IMR-90 (cell line): ENCODE measurements around the gene IRGQ.

Experiments used
- BHLHE40 ChIP-seq: fragments of 150-350 bp; IDR thresholded peaks from 2 replicates; pipeline ENCODE4 v1.6.1; 2016; ENCODE audit warnings: mild to moderate bottlenecking, low read depth, low read length
- CEBPB ChIP-seq: IDR thresholded peaks from 2 replicates; pipeline ENCODE4 v1.6.1; 2012; ENCODE audit warnings: low read depth, low read length, improper control_type of control experiment
- CHD1 ChIP-seq: IDR thresholded peaks from 2 replicates; pipeline ENCODE4 v1.6.1; 2012; ENCODE audit warnings: low read depth, low read length, improper control_type of control experiment
- ELK1 ChIP-seq: fragments of 150-350 bp; IDR thresholded peaks from 2 replicates; pipeline ENCODE4 v1.6.1; 2016; ENCODE audit warnings: low read depth, mild to moderate bottlenecking, low read length, moderate library complexity, borderline replicate concordance
- MAFK ChIP-seq: IDR thresholded peaks from 2 replicates; pipeline ENCODE4 v1.6.1; 2012; ENCODE audit warnings: low read depth, low read length, improper control_type of control experiment
- MXI1 ChIP-seq: IDR thresholded peaks from 2 replicates; pipeline ENCODE4 v1.6.1; 2012; ENCODE audit warnings: low read depth, mild to moderate bottlenecking, low read length, moderate library complexity, borderline replicate concordance
- POLR2A ChIP-seq: IDR thresholded peaks from 2 replicates; pipeline ENCODE4 v1.6.1; 2012; ENCODE audit warnings: mild to moderate bottlenecking, low read depth, low read length
- RAD21 ChIP-seq: IDR thresholded peaks from 2 replicates; pipeline ENCODE4 v1.6.1; 2012; ENCODE audit warnings: low read length, improper control_type of control experiment
- RCOR1 ChIP-seq: IDR thresholded peaks from 2 replicates; pipeline ENCODE4 v1.6.1; 2012; ENCODE audit warnings: mild to moderate bottlenecking, low read length, improper control_type of control experiment; ENCODE audit not compliant: insufficient replicate concordance
- RFX5 ChIP-seq: IDR thresholded peaks from 2 replicates; pipeline ENCODE4 v1.8.0; 2012; ENCODE audit warnings: low read depth, mild to moderate bottlenecking, low read length, moderate library complexity
- SMC3 ChIP-seq: fragments of 150-350 bp; IDR thresholded peaks from 2 replicates; pipeline ENCODE4 v1.6.1; 2016; ENCODE audit warnings: low read depth, mild to moderate bottlenecking, antibody characterized with exemption, low read length, moderate library complexity
- TF ChIP-seq, protein P1 (sequence below): fragments of 150-350 bp; IDR thresholded peaks from 2 replicates; pipeline ENCODE4 v1.6.1; 2017; ENCODE audit warnings: mild to moderate bottlenecking, antibody characterized with exemption, low read length, low read depth
- TF ChIP-seq, protein P2 (sequence below): conservative IDR thresholded peaks from 2 replicates; pipeline ENCODE4 v1.5.1; 2012; ENCODE audit warnings: mild to moderate bottlenecking, low read depth, low read length, improper control_type of control experiment

GRCh38 chr19:43625918-43626579 lies 30.1 kb upstream of the IRGQ start:
- TF ChIP-seq POLR2A: no peak
- TF ChIP-seq, protein P1, sequence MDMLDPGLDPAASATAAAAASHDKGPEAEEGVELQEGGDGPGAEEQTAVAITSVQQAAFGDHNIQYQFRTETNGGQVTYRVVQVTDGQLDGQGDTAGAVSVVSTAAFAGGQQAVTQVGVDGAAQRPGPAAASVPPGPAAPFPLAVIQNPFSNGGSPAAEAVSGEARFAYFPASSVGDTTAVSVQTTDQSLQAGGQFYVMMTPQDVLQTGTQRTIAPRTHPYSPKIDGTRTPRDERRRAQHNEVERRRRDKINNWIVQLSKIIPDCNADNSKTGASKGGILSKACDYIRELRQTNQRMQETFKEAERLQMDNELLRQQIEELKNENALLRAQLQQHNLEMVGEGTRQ: no peak
- TF ChIP-seq, protein P2, sequence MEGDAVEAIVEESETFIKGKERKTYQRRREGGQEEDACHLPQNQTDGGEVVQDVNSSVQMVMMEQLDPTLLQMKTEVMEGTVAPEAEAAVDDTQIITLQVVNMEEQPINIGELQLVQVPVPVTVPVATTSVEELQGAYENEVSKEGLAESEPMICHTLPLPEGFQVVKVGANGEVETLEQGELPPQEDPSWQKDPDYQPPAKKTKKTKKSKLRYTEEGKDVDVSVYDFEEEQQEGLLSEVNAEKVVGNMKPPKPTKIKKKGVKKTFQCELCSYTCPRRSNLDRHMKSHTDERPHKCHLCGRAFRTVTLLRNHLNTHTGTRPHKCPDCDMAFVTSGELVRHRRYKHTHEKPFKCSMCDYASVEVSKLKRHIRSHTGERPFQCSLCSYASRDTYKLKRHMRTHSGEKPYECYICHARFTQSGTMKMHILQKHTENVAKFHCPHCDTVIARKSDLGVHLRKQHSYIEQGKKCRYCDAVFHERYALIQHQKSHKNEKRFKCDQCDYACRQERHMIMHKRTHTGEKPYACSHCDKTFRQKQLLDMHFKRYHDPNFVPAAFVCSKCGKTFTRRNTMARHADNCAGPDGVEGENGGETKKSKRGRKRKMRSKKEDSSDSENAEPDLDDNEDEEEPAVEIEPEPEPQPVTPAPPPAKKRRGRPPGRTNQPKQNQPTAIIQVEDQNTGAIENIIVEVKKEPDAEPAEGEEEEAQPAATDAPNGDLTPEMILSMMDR: no peak
- no peak for TF ChIP-seq SMC3
- TF ChIP-seq MXI1: no peak
- TF ChIP-seq CEBPB: no peak
- no peak for TF ChIP-seq MAFK
- no peak for TF ChIP-seq RCOR1
- TF ChIP-seq RFX5: no peak
- no peak for TF ChIP-seq ELK1
- TF ChIP-seq BHLHE40: no peak
- TF ChIP-seq RAD21: no peak
- no peak for TF ChIP-seq CHD1
